ENCODE measurements around the gene MRPL54.
"Not testable (repeated sequence)": the region's sequence is repeated elsewhere in the genome, so short reads cannot be mapped to it uniquely, and the experiment has no call there.

Gene MRPL54

GRCh38 chr19:3751236-3751635 lies 11.2 kb upstream of the MRPL54 start:
- H3K79me2 ChIP-seq (ENCODE audit: low read length), result peaks cover 4% of the 10 kb centered on the region; the same call in 1 of the 2 replicates
- no peaks in the 10 kb centered on the region for H3K27me3 ChIP-seq (ENCODE audit: low read depth, low read length)
- no peaks in the 10 kb centered on the region; the same call in 1 of the 2 replicates for H4K20me1 ChIP-seq (ENCODE audit: insufficient read depth, low read length)
- no peak overlapping the region for H3K9ac ChIP-seq (ENCODE audit: low read length)
- H3K4me3 ChIP-seq (ENCODE audit: low read length), result no peak overlapping the region
- H3K4me2 ChIP-seq (ENCODE audit: low read length), result no peak overlapping the region
- peaks cover 19% of the 10 kb centered on the region for H3K36me3 ChIP-seq (replicated peaks; ENCODE audit: low read depth, low read length)
- no peak overlapping the region for H3K27ac ChIP-seq (ENCODE audit: low read length)
- TF ChIP-seq EZH2phosphoT487 (IDR thresholded peaks at IDR 0.05; ENCODE audit: low read depth) (no peak), CTCF (IDR thresholded peaks at IDR 0.05; ENCODE audit: low read depth, low read length) (no peak)
- no peaks in the 10 kb centered on the region for H3K4me1 ChIP-seq (ENCODE audit: low read length)
- no peak overlapping the region for H2AFZ ChIP-seq (ENCODE audit: low read depth, low read length)
- H3K9me3 ChIP-seq (ENCODE audit: insufficient read depth, low read length), result no peaks in the 10 kb centered on the region

GRCh38 chr19:3752492-3752891 lies 10.0 kb upstream of the MRPL54 start:
- H3K9ac ChIP-seq (ENCODE audit: low read length), result no peak overlapping the region
- H4K20me1 ChIP-seq (ENCODE audit: insufficient read depth, low read length), result no peaks in the 10 kb centered on the region; the same call in 1 of the 2 replicates
- H3K36me3 ChIP-seq (replicated peaks; ENCODE audit: low read depth, low read length), result peaks cover 19% of the 10 kb centered on the region
- H2AFZ ChIP-seq (ENCODE audit: low read depth, low read length), result no peak overlapping the region
- TF ChIP-seq EZH2phosphoT487 (IDR thresholded peaks at IDR 0.05; ENCODE audit: low read depth) (no peak), CTCF (IDR thresholded peaks at IDR 0.05; ENCODE audit: low read depth, low read length) (no peak)
- H3K27me3 ChIP-seq (ENCODE audit: low read depth, low read length), result no peaks in the 10 kb centered on the region
- no peaks in the 10 kb centered on the region for H3K9me3 ChIP-seq (ENCODE audit: insufficient read depth, low read length)
- peaks cover 7% of the 10 kb centered on the region; the same call in 1 of the 2 replicates for H3K79me2 ChIP-seq (ENCODE audit: low read length)
- H3K27ac ChIP-seq (ENCODE audit: low read length), result no peak overlapping the region
- H3K4me2 ChIP-seq (ENCODE audit: low read length), result no peak overlapping the region
- no peak overlapping the region for H3K4me3 ChIP-seq (ENCODE audit: low read length)
- no peaks in the 10 kb centered on the region for H3K4me1 ChIP-seq (ENCODE audit: low read length)

- peaks cover 19% of the 10 kb centered on the region for H3K36me3 ChIP-seq (replicated peaks; ENCODE audit: low read depth, low read length)
- no peaks in the 10 kb centered on the region for H3K4me1 ChIP-seq (ENCODE audit: low read length)
- TF ChIP-seq CTCF (IDR thresholded peaks at IDR 0.05; ENCODE audit: low read depth, low read length) (no peak), EZH2phosphoT487 (IDR thresholded peaks at IDR 0.05; ENCODE audit: low read depth) (no peak)
These were observed 8.7 kb upstream of the MRPL54 start for GRCh38 chr19:3753631-3754410.

GRCh38 chr19:3757705-3758104 lies 4.8 kb upstream of the MRPL54 start:
- not testable (repeated sequence) for H3K4me3 ChIP-seq (ENCODE audit: low read length); H3K27ac ChIP-seq (ENCODE audit: low read length)

More at GRCh38 chr19:3753631-3754410, 8.7 kb upstream of the MRPL54 start:
- H3K9me3 ChIP-seq (ENCODE audit: insufficient read depth, low read length), result no peaks in the 10 kb centered on the region
- no peaks in the 10 kb centered on the region for H3K27me3 ChIP-seq (ENCODE audit: low read depth, low read length)
- no peak overlapping the region for H3K9ac ChIP-seq (ENCODE audit: low read length)
- H4K20me1 ChIP-seq (ENCODE audit: insufficient read depth, low read length), result no peaks in the 10 kb centered on the region; the same call in 1 of the 2 replicates
- no peak overlapping the region for H3K4me3 ChIP-seq (ENCODE audit: low read length)
- H3K79me2 ChIP-seq (ENCODE audit: low read length), result peaks cover 8% of the 10 kb centered on the region; the same call in 1 of the 2 replicates
- H3K4me2 ChIP-seq (ENCODE audit: low read length), result no peak overlapping the region
- H2AFZ ChIP-seq (ENCODE audit: low read depth, low read length), result no peak overlapping the region
- no peak overlapping the region for H3K27ac ChIP-seq (ENCODE audit: low read length)

GRCh38 chr19:3758297-3758696 lies 4.2 kb upstream of the MRPL54 start:
- not testable (repeated sequence) for H3K9me3 ChIP-seq (ENCODE audit: insufficient read depth, low read length); H4K20me1 ChIP-seq (ENCODE audit: insufficient read depth, low read length); H3K27ac ChIP-seq (ENCODE audit: low read length); H3K4me2 ChIP-seq (ENCODE audit: low read length); H3K27me3 ChIP-seq (ENCODE audit: low read depth, low read length); H3K9ac ChIP-seq (ENCODE audit: low read length); H2AFZ ChIP-seq (ENCODE audit: low read depth, low read length); H3K4me1 ChIP-seq (ENCODE audit: low read length); H3K4me3 ChIP-seq (ENCODE audit: low read length)
- H3K79me2 ChIP-seq (ENCODE audit: low read length), result peaks cover 37% of the 10 kb centered on the region
- H3K36me3 ChIP-seq (replicated peaks; ENCODE audit: low read depth, low read length), result peaks cover 16% of the 10 kb centered on the region

More at GRCh38 chr19:3757705-3758104, 4.8 kb upstream of the MRPL54 start:
- H3K9me3 ChIP-seq (ENCODE audit: insufficient read depth, low read length); H3K27me3 ChIP-seq (ENCODE audit: low read depth, low read length); H3K4me2 ChIP-seq (ENCODE audit: low read length); H4K20me1 ChIP-seq (ENCODE audit: insufficient read depth, low read length); H3K4me1 ChIP-seq (ENCODE audit: low read length); H2AFZ ChIP-seq (ENCODE audit: low read depth, low read length); H3K9ac ChIP-seq (ENCODE audit: low read length): not testable (repeated sequence)
- peaks cover 16% of the 10 kb centered on the region for H3K36me3 ChIP-seq (replicated peaks; ENCODE audit: low read depth, low read length)
- peaks cover 35% of the 10 kb centered on the region for H3K79me2 ChIP-seq (ENCODE audit: low read length)
